HG03575 (cell line): ENCODE data around the gene CYP4F3.
"Not testable (repeated sequence)": the region's sequence is repeated elsewhere in the genome, so short reads cannot be mapped to it uniquely, and the experiment has no call there.

Experiments
- ATAC-seq: cut with Tn5 transposase; IDR thresholded peaks from one replicate; pipeline ENCODE4 v1.9.1; 2021; ENCODE audit not compliant: unreplicated experiment, insufficient number of reproducible peaks, low FRiP score; ENCODE audit errors: extremely low read depth

CYP4F3 gene, protein sequence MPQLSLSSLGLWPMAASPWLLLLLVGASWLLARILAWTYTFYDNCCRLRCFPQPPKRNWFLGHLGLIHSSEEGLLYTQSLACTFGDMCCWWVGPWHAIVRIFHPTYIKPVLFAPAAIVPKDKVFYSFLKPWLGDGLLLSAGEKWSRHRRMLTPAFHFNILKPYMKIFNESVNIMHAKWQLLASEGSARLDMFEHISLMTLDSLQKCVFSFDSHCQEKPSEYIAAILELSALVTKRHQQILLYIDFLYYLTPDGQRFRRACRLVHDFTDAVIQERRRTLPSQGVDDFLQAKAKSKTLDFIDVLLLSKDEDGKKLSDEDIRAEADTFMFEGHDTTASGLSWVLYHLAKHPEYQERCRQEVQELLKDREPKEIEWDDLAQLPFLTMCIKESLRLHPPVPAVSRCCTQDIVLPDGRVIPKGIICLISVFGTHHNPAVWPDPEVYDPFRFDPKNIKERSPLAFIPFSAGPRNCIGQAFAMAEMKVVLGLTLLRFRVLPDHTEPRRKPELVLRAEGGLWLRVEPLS

DNA sequence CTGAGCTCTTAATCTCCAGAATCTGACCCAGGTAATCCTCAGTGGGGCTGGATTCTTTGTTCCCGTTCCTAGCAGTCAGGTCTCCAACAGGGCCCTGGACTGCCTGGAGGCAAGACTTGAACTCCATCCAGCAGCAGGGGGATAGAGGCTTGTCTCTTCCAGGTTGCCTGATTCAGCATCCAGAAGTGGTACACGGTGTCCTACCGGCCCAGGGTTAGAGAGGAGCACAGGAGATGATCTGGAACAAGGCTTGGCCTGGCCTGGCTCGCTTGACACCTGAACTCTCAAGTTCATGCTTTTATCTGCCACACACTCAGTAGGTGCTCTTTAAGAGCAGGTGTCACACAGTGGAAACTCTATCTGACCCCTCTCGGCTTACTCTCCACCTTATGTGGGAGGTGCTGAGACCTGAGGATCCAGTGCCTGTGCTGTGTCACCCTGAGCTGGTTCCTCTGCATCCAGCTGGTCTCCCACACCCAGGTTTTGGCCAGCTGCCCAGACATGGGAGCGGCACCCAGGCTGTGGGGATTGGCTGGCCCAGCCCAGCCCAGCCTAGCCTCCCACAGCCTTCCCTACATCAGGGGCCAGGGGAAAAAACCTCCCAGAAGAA is at the start of gene CYP4F3:
Gene CYP4F3, plus strand, starts transcription at position 604 of the 610 bp plus-strand sequence. CDS start 519 bp downstream, outside the sequence.
- no peak for ATAC-seq

DNA sequence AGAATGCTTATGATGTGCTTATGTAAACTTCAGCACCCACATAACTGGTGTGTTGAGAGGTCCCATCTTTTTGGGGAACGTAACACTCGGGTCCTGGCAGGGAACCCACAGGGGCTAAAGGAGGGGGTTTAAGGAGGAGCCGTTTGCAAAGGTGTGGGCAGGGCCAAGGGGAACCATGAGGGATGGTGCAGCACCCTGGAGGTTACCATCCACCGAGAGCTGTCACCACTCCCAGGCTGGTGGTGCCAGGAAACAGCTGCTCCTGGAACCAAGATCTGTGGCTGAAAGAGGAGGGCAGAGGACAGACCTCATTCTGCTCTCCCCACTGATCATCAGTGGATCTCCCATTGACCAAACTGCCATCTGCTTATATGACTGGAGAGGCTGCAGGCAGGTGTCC is 48.9 kb upstream of the CYP4F3 start:
- no peak for ATAC-seq

DNA sequence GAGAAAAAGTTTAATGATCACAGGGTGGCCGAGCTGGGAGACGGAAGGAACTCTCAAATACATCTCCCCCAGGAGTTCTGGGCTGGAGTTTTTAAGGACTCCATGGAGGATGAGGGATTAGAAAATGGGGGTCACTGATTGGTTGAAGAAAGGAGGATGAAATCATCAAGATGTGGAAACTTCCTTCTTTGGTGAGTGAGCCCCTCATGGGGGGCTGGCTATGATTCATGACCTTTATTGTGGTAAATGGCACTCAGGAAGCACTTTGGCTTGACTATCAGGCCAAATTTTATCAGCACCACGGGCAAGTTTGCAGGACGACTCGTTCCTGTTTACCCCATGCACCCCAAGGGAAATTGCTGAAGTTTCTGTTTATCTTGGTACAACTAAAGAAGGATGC is 48.2 kb upstream of the CYP4F3 start:
- not testable (repeated sequence) for ATAC-seq

DNA sequence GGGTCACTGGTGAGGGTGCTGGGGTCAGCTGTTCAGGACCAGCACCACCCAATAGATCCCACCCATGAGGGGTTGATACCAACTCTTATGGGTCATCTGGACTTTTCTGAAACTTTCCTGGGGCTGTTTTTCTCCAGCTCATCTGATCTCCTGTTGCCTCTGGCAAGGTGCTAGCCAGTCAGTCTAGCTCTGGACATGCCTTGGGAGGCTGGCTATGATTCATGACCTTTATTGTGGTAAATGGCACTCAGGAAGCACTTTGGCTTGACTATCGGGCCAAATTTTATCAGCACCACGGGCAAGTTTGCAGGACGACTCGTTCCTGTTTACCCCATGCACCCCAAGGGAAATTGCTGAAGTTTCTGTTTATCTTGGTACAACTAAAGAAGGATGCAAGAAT is 46.9 kb upstream of the CYP4F3 start:
- not testable (repeated sequence) for ATAC-seq

DNA sequence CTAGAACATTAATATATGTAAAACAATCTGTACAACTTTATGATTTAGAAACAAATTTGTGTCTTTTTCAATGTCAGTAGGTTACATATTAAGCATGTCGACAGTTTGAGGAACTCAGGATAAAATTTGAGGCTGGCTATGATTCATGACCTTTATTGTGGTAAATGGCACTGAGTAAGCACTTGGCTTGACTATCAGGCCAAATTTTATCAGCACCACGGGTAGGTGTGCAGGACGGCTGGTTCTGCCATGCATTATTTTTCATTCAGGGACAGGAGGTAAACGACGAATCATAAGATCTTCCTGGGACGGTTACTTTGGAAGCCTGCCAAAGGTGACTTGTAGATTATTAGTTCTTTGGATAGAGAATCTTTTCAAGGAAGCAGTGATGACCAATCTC is 45.6 kb upstream of the CYP4F3 start:
- ATAC-seq = no peak

DNA sequence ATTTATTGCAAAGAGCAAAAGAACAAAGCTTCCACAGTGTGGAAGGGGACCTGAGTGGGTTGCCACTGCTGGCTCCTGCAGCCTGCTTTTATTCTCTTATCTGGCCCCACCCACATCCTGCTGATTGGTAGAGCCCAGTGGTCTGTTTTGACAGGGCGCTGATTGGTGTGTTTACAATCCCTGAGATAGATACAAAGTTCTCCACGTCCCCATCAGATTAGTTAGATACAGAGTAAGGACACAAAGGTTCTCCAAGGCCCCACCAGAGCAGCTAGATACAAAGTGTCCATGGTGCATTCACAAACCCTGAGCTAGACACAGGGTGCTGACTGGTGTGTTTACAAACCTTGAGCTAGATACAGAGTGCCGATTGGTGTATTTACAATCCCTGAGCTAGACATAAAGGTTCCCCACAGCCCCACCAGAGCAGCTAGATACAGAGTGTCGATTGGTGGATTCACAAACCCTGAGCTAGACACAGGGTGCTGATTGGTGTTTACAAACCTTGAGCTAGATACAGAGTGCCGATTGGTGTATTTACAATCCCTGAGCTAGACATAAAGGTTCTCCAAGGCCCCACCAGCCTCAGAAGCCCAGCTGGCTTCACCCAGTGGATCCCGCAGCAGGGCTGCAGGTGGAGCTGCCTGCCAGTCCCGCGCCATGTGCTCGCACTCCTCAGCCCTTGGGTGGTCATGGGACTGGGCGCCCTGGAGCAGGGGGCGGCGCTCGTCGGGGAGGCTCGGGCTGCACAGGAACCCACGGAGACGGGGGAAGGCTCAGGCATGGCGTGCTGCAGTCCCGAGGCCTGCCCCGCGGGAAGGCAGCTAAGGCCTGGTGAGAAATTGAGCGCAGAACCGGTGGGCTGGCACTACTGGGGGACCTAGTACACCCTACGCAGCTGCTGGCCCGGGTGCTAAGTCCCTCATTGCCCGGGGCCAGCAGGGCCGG is 32.4 kb upstream of the CYP4F3 start:
- ATAC-seq = not testable (repeated sequence)

DNA sequence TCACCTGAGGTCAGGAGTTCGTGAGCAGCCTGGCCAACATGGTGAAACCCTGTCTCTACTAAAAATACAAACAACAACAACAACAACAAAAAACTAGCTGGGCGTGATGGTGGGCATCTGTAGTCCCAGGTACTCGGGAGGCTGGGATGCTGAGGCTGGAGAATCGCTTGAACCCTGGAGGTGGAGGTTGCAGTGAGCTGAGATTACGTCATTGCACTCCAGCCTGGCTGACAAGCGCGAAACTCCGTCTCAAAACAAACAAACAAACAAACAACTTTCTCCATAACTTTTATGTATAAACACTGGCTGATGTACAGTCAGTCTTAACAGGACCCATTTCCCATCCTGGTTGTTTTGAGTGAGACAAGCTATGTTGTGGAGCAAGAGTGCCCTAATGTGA is 31.4 kb upstream of the CYP4F3 start:
- no peak for ATAC-seq

DNA sequence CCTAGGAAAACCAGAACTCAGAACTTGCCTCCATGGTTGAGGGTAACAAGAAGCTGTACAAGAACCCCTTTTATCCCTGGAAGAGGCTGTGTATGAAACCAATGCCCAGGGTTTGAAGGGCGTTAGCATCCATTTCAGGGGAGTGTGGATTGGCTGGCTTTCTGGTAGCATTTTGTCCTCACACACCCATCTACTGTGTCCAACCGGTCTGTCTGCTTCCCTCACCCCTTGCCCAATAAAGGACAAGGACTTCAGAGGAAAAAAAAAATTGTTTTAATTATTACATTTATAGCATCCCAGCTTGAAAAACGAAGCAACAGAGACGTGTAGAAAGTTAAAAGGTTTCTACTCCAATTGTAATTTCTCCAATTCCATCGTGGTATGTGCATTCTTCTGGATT is 28.4 kb upstream of the CYP4F3 start:
- ATAC-seq = no peak

DNA sequence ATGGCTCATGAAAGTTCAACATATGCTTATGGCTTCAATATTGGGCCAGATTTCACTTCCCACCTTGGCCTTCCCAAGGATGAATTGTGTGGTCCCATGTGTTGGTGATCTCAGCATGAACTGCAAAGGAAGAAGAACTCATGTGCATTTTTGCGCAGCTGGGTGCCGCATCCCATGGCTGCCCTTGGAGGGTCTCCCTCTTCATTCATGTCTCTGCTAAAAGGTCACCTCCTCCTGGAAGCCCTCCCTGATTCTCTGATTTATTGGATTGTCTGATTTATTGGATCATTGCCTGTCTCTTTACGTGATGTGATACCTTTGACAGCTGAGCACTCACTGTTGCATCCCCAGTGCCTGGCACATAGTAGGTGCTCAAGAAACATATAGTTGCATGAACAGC is 27.4 kb upstream of the CYP4F3 start:
- ATAC-seq = no peak

DNA sequence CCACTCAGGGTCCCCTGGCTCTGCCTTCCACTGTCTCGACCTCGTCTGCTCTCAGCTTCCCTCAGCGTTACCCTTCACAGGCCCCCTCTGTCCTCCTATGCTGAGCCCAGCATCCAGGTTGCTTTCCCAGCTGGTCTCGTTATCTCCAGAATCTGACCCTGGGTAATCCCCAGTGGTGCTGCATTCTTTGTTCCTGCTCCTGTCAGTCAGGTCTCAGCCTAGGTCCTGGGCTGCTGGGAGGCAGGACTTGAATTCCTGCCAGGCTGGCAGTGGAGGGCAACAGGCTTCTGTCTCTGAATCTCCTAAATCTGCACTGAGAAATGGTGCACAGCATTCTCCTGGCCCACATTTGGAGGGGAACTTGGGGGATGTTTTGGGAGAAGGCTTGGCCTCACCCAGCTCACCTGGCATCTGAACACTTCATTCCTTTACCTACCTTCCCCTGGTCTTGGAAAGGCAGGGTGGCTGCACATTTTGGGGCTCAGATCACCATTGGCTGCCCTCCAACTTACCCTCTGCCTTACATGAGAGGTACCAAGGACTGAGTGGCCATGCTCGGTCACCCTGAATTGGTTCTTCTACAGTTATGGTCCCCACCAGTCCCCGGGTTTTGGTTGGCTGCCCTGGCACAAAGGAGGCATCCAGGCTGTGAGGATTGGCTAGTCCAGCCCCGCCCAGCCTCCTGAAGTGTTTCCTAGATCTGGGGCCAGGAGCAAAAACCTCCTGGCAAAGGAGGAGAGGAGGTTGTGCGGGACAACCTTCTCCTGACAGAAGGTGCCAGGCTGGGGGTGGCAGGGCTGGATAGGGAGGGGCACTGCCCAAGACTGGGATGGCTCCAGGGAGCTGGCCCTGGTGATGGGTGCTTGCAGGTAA is 26.0 kb upstream of the CYP4F3 start, which contains the start of gene CYP4F8:
Gene CYP4F8, plus strand, starts transcription at position 712 of the 873 bp plus-strand sequence. CDS start 399 bp downstream, outside the sequence.
- no peak for ATAC-seq

DNA sequence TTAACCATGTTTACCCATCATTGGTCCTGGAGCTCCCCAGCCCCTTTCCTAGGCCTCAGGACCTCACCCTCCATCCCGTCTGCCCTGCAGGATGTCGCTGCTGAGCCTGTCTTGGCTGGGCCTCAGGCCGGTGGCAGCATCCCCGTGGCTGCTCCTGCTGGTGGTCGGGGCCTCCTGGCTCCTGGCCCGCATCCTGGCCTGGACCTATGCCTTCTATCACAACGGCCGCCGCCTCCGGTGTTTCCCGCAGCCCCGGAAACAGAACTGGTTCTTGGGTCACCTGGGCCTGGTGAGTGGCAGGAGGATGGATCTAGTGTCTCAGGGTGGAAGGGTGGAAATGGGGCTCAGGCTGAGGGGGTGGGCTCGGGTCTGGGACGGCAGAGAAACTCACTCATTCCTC is 25.2 kb upstream of the CYP4F3 start:
- no peak for ATAC-seq

DNA sequence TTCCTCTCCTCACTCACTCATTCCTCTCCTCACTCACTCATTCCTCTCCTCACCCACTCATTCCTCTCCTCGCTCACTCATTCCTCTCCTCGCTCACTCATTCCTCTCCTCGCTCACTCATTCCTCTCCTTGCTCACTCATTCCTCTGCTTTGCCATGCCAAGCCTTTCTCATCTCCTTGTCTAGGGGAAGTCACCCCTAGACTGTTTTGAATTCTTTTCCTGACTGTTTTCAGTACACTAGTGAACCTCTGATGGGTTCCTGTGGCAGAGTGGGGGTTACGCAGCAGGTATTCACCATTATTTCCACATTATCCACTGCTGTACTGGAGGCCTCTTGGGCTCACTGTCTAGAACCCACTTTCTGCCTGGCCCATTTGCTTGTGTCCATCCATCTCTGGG is 24.5 kb upstream of the CYP4F3 start:
- no peak for ATAC-seq

DNA sequence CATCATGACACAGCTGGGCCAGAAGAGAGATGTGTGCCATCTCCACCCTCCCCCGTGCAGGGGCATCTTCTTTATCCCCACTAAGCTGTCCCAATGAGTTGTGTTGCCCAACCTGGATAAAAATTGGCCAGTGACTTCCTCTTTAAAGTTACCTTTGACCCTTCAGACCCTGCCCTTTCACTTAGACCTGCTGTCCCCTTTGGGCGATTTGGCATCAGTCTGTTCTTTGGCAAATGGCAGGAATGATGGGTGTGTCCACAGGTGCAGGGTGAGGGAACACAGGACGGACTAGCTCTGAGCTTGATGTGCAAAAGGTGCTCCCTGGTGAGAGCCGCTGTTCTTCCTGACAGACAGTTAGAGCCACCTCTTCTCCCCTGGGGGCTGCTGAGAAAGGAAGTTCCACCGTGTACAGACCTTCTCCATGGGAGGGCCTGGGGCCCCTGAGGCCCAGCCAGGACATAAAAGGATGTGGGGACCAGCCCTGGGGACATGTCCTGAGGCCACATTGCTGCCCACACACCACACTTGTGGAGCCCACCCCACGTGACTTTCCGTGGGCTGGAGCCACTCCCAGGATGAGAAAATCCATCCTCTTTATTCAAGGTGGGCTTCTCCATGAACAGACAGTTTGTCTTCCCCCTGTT is 23.9 kb upstream of the CYP4F3 start:
- no peak for ATAC-seq

DNA sequence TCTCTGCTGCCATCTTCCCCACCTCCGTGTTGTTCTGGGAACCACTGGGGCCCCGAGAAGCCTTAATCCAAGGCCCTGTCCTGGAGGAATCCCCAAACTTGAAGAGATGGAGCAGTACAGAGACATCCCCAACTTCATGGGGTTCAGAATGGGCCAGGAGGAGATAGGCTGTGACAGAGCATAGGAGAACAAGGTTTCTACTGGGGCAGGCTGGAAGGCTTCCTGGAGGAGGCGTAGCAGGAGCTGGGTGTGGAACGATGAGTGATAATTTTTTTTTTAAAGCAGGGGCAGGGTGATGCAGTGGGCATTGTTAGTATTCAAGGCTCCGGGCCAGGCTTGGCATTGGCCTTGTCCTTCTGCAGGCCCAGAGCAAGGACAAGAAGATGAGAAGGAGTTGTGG is 22.4 kb upstream of the CYP4F3 start:
- no peak for ATAC-seq

DNA sequence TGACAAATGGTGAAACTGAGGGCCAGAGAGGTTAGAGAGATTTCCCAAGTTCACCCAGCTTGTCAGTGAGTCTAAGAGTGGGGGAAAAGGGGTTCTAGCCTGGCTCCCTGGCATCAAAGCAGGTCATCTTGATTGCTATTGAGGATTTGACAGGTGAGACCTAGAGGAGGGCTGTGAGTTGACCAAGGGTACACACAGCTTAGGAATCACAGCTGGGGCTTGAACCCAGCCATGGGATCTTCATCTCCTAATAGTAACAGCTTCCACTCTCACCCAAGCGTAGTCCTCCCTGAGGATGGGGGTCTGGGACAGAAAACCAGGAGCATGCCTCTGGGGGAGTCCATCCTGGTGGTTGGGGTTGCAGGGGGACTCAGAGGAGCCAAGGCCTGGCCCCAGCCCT is 18.9 kb upstream of the CYP4F3 start:
- no peak for ATAC-seq

DNA sequence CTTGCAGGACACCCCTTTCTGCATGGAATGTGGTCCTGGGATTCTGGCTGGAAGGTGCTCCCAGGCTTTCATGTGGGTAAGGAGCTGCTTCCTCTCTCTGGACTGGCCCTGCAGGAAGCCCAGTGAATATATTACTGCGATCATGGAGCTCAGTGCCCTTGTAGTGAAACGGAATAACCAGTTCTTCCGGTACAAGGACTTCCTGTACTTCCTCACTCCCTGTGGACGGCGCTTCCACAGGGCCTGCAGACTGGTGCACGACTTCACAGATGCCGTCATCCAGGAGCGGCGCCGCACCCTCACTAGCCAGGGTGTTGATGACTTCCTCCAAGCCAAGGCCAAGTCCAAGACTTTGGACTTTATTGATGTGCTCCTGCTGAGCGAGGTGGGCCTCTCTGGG is 17.7 kb upstream of the CYP4F3 start:
- no peak for ATAC-seq

DNA sequence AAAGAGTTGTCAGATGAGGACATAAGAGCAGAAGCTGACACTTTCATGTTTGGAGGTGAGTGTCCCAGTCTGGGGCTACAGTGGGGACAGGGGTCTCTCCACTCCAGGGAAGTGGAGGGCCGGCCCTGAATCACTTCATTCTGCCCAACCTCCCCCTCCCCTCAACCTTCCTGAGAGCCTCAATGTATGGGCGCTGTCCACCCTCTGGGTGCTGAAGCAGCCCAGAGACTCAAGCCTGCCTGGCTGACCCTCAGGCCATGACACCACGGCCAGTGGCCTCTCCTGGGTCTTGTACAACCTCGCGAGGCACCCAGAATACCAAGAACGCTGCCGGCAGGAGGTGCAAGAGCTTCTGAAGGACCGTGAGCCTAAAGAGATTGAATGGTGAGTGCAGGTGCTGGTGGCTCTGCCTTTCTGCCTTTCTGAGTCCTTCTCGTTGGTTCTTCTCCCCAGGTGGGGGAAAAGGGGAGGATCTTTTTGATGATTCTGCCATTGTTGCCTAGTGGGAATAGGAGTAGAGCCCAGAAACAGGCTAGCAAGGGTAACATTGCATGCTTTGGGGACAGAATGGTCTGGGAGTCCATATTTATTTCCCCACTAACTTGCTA is 16.9 kb upstream of the CYP4F3 start:
- no peak for ATAC-seq
